NCI-H1105 (cell line): ENCODE measurements around the gene DDAH2.
"Not testable (repeated sequence)": the region's sequence is repeated elsewhere in the genome, so short reads cannot be mapped to it uniquely, and the experiment has no call there.

Source experiments
- DNase-seq: peaks from one replicate; lab custom pipeline; 2025; lab: John Stamatoyannopoulos, UW

DDAH2 gene

DNA sequence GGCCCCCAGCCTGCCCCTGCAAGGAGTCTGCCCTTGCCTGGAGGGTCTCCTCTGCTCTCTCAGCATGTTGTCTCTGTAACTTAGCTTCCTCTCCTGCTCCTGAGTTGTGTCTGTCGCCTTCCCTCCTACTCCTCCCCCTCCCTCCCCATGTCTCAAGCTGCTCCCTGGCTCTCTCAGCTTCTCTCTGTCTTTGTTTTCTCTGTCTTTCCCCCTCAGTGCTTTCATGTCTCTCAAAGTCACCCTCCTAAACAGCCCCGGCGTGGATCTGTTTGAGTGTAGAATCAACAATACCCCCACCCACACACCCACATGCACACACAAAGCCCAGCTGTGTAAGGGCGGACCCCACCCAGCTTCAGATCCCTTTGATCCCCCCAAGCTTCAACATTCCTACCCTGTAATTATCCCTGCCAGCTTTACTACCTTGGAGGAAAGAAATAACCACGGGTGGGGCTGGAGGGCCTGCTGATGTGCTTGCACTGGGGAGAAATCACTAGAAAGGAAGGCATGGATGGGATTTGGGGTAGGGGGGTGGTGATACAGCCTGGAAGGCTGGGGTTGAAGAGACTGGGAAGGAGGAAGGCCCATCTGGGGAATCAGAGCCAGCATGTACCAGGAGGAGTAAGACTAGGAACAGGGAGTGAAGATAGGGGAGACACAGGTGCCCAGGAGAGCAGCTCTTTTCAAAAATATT, 15.0 kb downstream of the DDAH2 start:
- DNase-seq = no peak

DNA sequence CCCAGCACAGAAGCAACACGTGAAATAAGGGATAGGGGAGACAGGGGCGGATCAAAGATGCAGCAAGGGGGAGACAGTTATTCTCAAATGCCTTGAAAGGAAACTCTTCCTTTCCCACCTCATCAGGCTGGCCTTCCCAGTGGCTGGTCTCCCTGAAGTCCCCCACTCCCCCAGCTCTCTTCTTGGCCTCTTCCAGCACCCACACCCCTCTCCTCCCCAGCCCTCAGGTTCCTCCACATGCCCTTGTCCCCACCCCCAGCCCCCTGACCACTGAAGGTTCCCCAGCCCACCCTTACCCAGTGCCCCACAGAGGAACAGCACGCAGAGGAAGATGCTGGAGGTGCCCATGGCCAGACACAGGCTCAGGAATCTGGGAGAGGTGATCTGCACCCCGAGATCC, 15.6 kb downstream of the DDAH2 start:
- DNase-seq = no peak

DNA sequence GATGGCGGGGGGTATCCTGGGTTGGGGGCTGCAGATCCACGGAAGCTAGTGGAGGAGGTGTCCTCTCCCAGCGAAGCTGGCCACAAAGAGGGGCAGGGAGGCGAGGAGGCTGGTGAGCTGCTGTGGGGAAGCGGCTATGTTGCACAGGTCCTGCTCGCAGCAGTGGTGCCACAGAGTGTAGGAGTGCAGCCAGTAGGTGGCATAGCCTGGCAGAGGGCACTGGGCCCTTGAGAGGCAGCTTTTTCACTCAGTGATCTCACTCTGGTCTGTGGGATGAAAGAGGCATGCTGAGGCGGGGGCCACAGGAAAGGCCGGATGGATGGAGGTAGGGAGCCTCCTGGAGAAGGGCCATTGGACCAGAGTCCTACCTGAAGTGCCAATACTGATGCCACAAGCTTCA, 16.8 kb downstream of the DDAH2 start:
- DNase-seq = no peak

DNA sequence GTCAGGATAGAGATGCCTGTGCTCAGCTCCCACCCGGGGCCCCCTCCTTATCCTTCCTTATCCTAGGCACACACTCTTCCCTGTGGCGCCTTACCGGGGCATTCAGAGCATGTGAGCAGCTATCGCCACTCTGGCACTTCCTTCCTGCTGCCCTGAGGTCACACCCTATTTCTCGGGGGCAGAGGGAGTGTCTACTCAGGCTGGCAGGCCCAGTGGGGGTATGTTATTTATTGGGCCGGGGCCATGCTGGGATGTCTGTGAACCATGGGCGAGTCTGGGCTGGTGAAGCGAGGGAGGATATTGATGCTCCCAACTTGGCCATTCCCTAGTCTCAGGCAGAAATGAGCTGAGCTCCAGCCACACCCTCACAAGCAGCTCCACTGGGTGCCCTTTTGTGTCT, 17.9 kb downstream of the DDAH2 start:
- DNase-seq = no peak

DNA sequence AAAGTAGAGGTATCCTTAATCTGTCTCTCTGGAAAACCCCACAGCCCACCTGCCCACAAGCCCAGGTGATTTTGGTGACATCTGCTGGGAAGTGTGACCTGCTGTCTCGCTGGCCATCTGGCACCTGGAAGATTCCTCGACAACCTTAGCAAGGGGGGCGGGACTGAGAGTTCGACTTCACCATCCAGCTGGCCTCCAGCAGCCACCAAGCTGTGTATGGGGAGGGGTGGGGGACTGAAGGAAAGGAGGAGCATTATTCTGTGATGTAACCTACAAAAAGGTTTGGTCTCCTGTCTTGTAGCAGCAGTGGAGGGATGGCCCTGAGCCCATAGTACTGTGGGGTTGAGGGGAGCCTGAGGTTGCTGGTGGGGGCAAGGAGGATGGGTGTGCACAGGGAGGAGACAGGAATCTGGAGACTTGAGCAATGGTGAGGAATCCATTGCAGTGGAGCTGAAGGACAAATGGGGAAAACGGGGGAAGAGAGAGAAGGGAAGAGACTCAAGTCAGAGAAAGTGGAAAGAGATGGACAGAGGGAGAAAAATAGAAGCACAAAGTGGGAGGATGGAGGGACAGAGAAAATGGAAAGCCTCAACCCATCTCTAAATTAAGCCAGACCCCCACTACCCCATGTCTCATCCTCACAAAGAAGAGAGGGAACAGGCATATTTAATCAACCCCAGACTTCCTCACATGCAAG, 18.4 kb downstream of the DDAH2 start:
- DNase-seq = no peak

DNA sequence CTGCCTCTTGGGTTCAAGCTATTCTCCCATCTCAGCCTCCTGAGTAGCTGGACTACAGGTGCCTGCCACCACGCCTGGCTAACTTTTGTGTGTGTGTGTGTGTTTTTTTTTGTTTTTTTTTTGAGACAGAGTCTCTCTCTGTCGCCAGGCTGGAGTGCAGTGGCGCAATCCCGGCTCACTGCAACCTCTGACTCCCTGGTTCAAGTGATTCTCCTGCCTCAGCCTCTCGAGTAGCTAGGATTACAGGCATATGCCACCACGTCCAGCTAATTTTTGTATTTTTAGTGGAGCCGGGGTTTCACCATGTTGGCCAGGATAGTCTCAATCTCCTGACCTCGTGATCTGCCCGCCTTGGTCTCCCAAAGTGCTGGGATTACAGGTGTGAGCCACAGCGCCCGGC, 19.9 kb downstream of the DDAH2 start:
- not testable (repeated sequence) for DNase-seq

DNA sequence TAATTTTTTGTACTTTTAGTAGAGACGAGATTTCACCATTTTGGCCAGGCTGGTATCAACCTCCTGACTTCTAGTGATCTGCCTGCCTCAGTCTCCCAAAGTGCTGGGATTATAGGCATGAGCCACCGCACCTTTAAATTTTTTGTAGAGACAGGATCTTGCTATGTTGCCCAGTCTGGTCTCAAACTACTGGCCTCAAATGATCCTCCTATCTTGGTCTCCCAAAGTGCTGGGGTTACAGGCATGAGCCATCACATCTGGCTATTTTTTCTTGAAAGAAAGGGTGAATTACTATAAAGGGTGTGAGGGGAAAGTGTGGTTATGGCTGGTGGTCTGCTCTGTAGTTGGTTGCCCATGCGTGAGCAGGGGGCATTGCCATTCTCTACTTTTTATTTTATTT, 20.9 kb downstream of the DDAH2 start:
- no peak for DNase-seq

DNA sequence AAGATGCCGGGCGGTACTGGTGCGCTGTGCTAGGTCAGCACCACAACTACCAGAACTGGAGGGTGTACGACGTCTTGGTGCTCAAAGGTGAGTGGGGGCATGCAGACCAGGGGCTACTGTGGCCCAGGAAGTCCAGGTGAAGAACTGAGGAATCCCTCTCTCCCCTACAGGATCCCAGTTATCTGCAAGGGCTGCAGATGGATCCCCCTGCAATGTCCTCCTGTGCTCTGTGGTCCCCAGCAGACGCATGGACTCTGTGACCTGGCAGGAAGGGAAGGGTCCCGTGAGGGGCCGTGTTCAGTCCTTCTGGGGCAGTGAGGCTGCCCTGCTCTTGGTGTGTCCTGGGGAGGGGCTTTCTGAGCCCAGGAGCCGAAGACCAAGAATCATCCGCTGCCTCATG, 21.4 kb downstream of the DDAH2 start:
- DNase-seq = no peak

DNA sequence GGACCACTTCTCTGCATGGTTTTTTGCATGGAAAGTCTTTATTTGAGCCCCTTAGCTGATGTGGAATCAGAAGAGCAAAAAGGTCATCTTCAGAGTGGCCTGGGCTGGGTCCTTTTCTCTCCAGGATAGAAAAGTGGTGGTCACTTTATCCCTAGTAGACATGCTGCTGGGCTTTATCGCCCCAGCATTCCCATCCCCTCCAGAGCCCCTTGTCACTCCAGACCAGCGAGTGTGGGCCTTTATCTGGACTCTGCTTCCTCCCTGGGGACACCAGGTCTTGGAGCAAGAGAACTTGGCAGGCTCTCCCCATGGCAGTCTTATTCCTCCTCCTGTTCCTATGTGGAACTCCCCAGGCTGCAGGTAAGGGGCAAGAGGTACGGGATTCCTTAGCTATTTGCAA, 22.5 kb downstream of the DDAH2 start, which contains the start of gene LY6G6F:
LY6G6F (plus strand) TSS at position 268 of the 400 bp plus-strand sequence; CDS start at position 309, 41 bp downstream.
- DNase-seq = no peak

DNA sequence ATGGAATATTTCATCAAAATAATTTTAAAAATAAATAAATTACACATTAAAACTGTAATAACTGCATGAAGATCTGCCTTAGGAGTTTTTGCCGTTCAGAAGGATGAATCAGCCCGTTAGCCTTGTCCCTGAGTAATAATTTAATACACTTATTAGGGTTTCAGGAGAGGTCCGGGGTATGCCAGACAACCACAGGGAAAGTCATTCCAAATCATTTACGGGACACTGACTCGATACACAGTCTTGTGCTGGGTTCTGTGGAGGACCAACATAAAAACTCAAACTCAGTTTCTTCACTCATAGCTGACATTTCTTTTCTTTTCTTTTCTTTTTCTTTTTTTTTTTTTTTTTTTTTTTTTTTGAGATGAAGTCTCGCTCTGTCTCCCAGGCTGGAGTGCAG, 23.2 kb downstream of the DDAH2 start:
- DNase-seq = no peak

DNA sequence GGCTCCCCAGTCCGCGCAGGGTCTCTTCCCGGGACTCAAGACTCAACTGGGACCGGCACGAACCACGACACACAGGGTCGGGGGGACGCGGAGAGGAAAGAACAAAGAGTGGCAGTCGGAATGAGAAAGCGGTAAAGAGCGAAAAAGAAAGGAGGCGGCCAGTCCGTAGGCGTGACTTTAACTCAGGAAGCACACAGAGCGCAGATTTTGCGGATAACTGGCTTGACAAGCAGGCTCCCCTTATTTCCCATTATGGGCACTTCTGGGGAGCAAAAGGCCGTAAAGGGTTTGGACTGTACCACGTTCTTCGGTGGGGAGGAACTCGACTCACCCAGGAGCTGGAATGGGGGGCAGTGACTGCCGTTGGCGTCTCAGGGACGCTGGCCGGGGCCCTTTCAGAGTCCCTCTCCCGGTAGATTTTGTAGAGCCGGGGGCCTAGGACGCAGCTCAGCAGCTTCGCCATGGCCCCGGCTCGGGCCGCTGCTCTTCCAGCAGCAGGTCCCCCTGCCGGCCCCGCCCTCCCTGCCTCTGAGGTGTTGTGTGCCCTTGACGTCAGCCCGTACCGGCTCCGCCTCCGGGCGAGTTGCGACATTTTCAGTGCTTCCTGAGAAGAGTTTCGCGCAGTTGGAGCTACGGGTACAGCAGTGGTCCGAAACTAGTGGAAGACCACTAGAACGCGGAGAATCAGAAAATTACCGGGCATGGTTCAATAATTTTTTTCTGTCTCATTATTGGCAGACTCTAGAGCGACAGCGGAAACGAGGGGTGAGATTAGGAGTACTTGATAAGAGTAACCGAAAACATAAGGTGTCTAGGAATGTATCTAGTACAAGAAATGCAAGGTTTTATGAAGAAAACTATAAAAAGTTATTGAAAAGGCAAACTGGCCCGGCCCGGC, 26.0 kb downstream of the DDAH2 start, which contains the start of gene ABHD16A:
ABHD16A (minus strand) TSS at position 506 of the 898 bp plus-strand sequence; CDS start at position 463, 43 bp downstream.
- DNase-seq = peak; percentile 97

DNA sequence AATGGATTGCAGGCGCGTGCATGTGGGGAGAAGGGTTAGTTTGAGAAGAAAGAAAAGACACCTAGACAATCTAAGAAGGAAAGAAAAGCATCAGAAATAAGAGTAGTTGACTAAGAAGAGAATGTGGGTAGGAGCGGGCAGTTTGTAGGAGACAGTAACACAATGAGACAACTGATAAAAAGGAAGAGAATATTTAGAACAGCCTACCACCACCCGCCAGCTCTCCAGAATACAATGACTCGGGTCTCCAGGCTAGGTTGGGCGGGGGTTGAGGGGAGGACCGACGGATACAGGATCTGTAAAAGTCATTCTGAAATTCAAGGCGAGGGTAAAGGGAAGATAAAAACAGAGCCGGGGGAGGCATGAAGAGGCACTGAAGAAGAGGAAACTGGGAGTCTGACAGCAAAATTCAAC, 26.7 kb downstream of the DDAH2 start:
- DNase-seq = no peak

DNA sequence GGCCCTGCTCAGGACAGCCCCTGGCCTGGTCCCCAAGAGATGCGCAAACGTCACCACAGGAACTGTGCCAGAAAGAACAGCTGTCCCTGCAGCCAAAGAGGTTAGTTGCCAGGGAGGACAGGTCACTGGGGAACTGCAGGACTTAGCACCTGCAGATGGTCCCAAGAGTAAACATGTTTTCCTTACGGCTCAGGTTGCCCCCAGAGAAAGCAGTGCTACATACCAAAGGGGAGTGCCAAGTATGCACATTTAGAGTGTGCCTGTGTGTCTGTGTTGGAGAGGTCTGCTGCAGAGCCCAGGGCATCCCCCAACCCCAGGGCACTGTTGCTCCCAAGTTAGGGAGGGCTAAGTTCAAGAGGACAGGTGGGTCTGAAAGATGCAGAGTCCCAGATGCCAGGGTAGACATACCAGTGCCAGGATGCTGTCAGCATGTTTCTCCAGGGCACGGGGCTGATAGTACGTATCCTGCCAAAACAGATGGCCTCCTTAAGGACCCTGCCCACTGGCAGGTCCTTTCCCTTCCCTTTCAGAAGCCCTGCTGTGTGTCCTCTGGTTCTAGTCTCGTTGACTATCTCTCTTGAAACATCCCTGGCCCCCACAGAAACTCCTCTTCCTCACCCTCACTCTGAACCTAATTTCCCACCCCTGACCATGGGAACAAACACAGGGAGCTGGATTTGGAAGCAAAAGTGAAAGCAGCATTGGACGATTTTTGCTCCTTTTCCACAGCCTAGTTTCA, 27.3 kb downstream of the DDAH2 start:
- DNase-seq = peak; percentile 22

DNA sequence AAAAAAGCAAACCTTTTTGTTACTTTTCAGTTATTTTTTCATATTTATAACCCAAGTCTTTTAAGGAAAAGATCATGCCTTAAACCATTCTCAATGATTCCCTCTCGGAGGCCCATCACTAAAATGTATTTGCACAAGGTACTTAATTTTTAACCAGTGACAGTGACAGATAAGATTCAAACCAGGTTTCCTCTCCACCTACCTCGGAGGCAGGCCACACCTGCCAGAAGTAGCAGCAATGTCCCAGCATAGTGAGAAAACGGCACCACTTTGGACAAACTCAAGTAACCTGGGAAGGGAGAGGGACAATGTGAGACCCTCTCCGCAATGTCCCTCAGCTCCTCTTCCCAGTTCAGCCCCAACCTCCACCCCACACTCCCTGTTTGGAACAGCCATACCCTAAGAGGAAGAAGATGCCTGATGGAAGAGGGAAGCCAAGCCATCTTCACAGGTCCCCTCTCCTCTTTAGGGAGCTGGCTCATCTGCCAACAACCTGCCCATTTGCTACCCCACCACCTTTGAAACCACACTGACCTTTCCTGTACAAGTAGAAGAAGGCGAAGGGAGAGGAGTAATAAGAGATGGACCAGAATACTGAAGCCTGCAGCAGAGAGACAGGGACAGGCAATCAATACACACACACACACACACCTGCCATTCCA, 28.2 kb downstream of the DDAH2 start:
- DNase-seq = no peak

DNA sequence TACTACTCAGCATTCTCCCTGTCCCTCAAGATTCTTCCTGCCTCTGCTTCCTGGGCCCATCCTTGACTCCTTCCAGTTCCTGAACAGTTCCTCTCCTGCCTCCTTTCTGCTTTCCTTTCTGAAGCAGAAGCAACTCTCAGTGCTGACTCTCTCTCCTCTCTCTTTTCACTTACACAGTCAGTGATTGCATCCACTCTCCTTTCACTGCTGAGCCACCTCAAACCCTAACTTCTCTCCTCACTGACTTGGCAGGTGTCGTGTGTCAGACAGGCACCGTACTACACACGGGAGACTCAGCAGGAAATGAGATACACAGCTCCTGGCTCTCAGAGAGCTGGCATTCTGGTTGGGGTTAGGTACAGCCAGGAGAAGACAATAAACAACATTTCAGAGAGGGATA, 31.5 kb downstream of the DDAH2 start:
- no peak for DNase-seq

DNA sequence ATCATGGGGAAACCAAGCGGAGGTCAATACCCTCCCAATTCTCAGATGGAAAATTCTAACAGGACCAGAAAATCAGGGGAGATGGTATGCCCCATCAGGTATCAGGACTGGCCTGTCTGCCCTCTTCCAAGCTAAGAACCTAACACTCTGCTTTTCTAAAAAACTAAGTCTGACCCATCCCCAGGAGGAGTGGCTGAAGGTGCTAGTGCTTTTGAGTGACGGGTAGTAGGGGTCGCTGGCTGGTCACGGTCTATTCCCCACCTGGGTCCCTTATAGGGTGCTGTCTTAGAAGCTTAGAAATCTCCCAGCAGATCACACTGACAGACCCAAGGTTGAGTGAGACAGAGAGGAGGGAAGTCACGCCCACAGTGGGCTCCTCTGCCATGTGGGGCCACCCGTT, 35.6 kb downstream of the DDAH2 start:
- DNase-seq = no peak

DNA sequence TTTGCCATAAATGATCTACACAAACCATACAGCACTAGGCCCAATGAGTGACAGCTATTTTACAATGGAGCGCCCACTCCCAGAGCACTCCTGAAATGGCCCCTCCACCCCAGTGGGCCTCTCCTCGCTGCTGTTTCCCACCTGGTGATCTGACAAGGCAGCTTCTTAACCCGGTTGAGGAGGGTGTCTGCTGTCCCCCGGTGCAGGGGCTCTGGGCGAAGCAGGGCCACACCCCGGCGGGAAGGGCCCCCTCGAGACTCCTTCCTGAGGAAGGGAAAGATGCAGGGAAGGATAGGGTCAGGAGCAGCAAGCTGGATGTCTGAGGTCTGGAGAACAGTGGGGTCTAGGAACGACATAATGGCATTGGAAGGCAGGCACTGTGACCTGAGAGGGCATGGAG, 36.2 kb downstream of the DDAH2 start:
- DNase-seq = no peak

DNA sequence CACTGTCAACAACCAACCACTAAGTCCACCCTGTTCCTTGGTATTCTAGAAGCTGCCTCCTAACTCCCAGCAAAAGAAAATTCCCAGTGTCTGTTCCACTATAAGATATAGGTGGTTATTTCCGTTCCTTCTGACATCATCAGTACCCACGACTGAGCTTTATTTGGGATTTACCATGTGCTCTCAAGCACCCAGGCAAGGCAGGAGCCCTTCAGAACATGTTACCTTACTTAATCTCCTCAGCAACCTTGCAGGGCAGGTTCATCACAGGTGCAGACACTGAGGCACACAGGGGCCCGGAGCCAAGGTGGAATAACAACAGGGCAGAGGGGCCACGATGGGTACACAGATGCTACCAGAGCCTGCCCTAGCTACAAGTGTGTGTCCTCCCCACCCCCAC, 36.7 kb downstream of the DDAH2 start:
- no peak for DNase-seq

DNA sequence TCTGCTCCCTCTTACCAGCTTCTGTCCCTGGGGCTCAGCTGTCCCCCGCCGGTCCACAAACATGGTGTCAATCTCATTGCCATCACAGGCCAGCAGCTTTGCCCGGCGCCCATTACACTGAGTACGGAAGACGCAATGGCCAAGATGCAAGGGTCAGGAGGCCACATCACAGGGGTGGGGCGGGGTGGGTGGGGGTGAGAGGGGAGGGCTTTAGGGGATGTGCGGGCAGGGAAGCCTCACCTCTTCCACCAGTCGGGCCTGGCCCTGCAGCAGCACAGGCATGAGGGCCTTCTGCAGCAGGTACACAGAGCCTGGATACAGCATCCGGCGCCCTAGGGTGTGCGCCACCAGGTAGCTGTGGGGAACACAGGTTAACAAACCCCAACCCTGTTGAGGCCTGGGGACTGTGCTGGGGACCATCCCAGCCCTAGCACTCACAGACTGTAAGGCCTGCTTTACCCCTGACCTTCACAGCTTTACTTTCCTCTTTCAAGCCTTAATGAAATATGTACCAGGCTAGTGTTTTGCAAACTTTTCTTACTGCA, 37.5 kb downstream of the DDAH2 start:
- DNase-seq = no peak

DNA sequence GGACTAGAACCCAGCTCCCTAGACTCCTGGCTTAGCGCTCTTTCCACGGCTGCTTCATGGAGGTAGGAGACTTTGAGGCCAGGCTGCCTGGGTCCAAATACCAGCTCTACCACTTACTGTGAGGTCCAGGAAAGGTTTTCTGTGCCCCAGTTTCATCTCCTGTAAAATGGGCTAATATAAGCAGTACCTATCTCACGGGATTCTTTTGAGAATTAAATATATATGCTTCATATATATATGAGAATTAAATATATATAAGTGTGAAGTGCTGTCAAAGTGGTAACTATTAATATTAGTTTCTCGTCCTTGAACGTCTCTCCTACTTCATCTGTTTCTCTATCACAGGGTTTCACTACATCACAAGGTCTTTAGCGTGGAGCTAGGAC, 38.0 kb downstream of the DDAH2 start:
- DNase-seq = no peak
